GM19438 (cell line): ENCODE data around the gene TSC1.

Source experiments
- ATAC-seq: cut with Tn5 transposase; IDR thresholded peaks from one replicate; pipeline ENCODE4 v1.9.1; 2021; ENCODE audit warnings: low read depth; ENCODE audit not compliant: unreplicated experiment

Gene TSC1

GRCh38 chr9:132894862-132895835, 49.3 kb downstream of the TSC1 start:
- ATAC-seq, result no peak

- ATAC-seq, result no peak
Measured at GRCh38 chr9:132894346-132894745, 50.1 kb downstream of the TSC1 start.

GRCh38 chr9:132892400-132892799, 52.0 kb downstream of the TSC1 start:
- ATAC-seq, result no peak

- no peak for ATAC-seq
Measured at GRCh38 chr9:132888151-132888550, 56.3 kb downstream of the TSC1 start.

- no peak for ATAC-seq
Measured at GRCh38 chr9:132887181-132888120, 57.0 kb downstream of the TSC1 start.

GRCh38 chr9:132886334-132886725, 58.1 kb downstream of the TSC1 start:
- ATAC-seq, result no peak

- ATAC-seq, result no peak
Measured at GRCh38 chr9:132885720-132886333, 58.6 kb downstream of the TSC1 start.

GRCh38 chr9:132883349-132884294, 60.8 kb downstream of the TSC1 start:
- no peak for ATAC-seq

GRCh38 chr9:132882616-132883015, 61.8 kb downstream of the TSC1 start:
- no peak for ATAC-seq

GRCh38 chr9:132881826-132882225, 62.6 kb downstream of the TSC1 start:
- no peak for ATAC-seq

- ATAC-seq, result no peak
Measured at GRCh38 chr9:132880324-132880661, 64.1 kb downstream of the TSC1 start.

- ATAC-seq, result no peak
Measured at GRCh38 chr9:132879457-132880323, 64.7 kb downstream of the TSC1 start.

- no peak for ATAC-seq
Measured at GRCh38 chr9:132878695-132879456, 65.5 kb downstream of the TSC1 start, which contains the start of gene SPACA9. Gene SPACA9, plus strand, starts transcription at chr9:132878898. Its CDS starts 5,050 bp downstream, at chr9:132883948.

GRCh38 chr9:132877824-132878694, 66.4 kb downstream of the TSC1 start, which contains the start of gene AK8:
Gene AK8, minus strand, starts transcription at chr9:132878284. Its CDS starts 29 bp downstream, at chr9:132878255.
- no peak for ATAC-seq

- ATAC-seq, result no peak
Measured at GRCh38 chr9:132877458-132877823, 67.0 kb downstream of the TSC1 start.

- ATAC-seq, result no peak
Measured at GRCh38 chr9:132876849-132877248, 67.6 kb downstream of the TSC1 start.

- no peak for ATAC-seq
Measured at GRCh38 chr9:132875159-132875558, 69.3 kb downstream of the TSC1 start.
